K562 (cell line): Measurements from ENCODE around the gene EXT2. TPM values are rescaled to one million over a fixed set of nuclear protein-coding genes. Genes with fewer than 3 reads are reported as not detected.

ENCODE experiments used
- CBFA2T3 ChIP-seq: fragments of 450-650 bp; IDR thresholded peaks from 2 replicates; pipeline ENCODE4 v1.6.1; 2017
- CCAR2 ChIP-seq: fragments of 200-400 bp; formaldehyde crosslinking; IDR thresholded peaks from 2 replicates; pipeline ENCODE4 v1.6.1; 2017; ENCODE audit warnings: mild to moderate bottlenecking, low read depth, low read length
- KLF6 ChIP-seq: fragments of 250-450 bp; sonication (Bioruptor Pico); IDR thresholded peaks from 2 replicates; pipeline ENCODE4 v1.4.0; 2020; ENCODE audit warnings: mild to moderate bottlenecking, moderate library complexity, borderline replicate concordance
- NFE2L1 ChIP-seq: fragments of 450-650 bp; IDR thresholded peaks from 2 replicates; pipeline ENCODE4 v1.6.1; 2016; ENCODE audit warnings: missing genetic modification characterization, low read depth, mild to moderate bottlenecking, missing compliant biosample characterization, moderate library complexity, borderline replicate concordance
- RAD21 ChIP-seq, 2 experiments: fragments of 250-450 bp in 1 of 2; fragments of 450-650 bp in 1 of 2; sonication (Bioruptor Pico) in 1 of 2; formaldehyde crosslinking in 1 of 2; IDR thresholded peaks in 1 of 2; conservative IDR thresholded peaks in 1 of 2; 2 replicates each; pipeline versions ENCODE4 v1.4.0 to v1.8.0; 2020 to 2022; ENCODE audit warnings: mild to moderate bottlenecking in 2 of 2, moderate library complexity in 1 of 2
- RCOR1 ChIP-seq, 2 experiments: IDR thresholded peaks; 2 replicates each; pipeline ENCODE4 v1.6.1; 2012; ENCODE audit warnings: low read depth in 2 of 2, low read length in 2 of 2, borderline replicate concordance in 1 of 2, improper control_type of control experiment in 1 of 2
- REST ChIP-seq, 2 experiments: fragments of 450-650 bp; formaldehyde crosslinking in 1 of 2; IDR thresholded peaks; 2 replicates each; pipeline versions ENCODE4 v1.4.0 to v1.6.1; 2014 to 2020; ENCODE audit warnings: mild to moderate bottlenecking in 2 of 2, borderline replicate concordance in 1 of 2, low read depth in 1 of 2
- TRIM24 ChIP-seq, 2 experiments: fragments of 450-650 bp; IDR thresholded peaks; 2 replicates each; pipeline ENCODE4 v1.6.1; 2016
- ZFX ChIP-seq: sonication (generic); formaldehyde crosslinking; IDR thresholded peaks from 2 replicates; pipeline ENCODE4 v1.8.0; 2022; ENCODE audit warnings: mild to moderate bottlenecking, missing genetic modification reagents, moderate library complexity
- polyA plus RNA-seq, 8 experiments: library from polyadenylated mRNA; depleted of rRNA in 4 of 8; stranded (reverse) in 5 of 8; unstranded in 3 of 8; fragments of >200 nt; fragmentation: Nextera tagmentation in 2 of 8; fragmentation: Illumina TruSeq in 1 of 8; extraction: Ambion mirVana in 2 of 8; extraction: Trizol in 1 of 8; gene quantifications; 2 replicates each; pipeline versions ENCODE4 v1.2.1 to v1.2.3, GENCODE V29; 2011 to 2014; ENCODE audit warnings: inconsistent platforms in 1 of 8, missing spikeins in 1 of 8
- total RNA-seq, 7 experiments: library from RNA; depleted of rRNA in 6 of 7; stranded (reverse); fragments of >200 nt in 6 of 7; fragmentation: Illumina TruSeq in 2 of 7; extraction: Trizol in 2 of 7; gene quantifications; 2 replicates each; pipeline versions ENCODE4 v1.2.1 to v1.2.3, GENCODE V29; 2011 to 2021; ENCODE audit warnings: low replicate concordance in 1 of 7
- TF ChIP-seq, protein P1 (sequence below), 3 experiments: fragments of 200-800 bp in 1 of 3; sonication (Bioruptor generic) in 1 of 3; sonication (generic) in 1 of 3; formaldehyde crosslinking in 1 of 3; IDR thresholded peaks; 2 replicates each; pipeline versions ENCODE4 v1.6.1 to v1.8.0; 2016 to 2022; ENCODE audit warnings: mild to moderate bottlenecking in 2 of 3, missing compliant biosample characterization in 2 of 3, missing genetic modification characterization in 2 of 3, missing genetic modification reagents in 1 of 3
- TF ChIP-seq, protein P2 (sequence below): fragments of 450-650 bp; IDR thresholded peaks from 2 replicates; pipeline ENCODE4 v1.6.1; 2016; ENCODE audit warnings: mild to moderate bottlenecking
- TF ChIP-seq, protein P3 (sequence below), 3 experiments: IDR thresholded peaks in 2 of 3; conservative IDR thresholded peaks in 1 of 3; 2 replicates each; pipeline ENCODE4 v1.5.1; 2011 to 2012; ENCODE audit warnings: low read length in 3 of 3, mild to moderate bottlenecking in 3 of 3, control low read depth in 2 of 3, improper control_type of control experiment in 1 of 3, inconsistent platforms in 1 of 3, low read depth in 1 of 3, mixed read lengths in 1 of 3, moderate library complexity in 1 of 3; ENCODE audit not compliant: insufficient read depth in 2 of 3

The EXT2 gene
- total and polyA plus RNA-seq, 9 of the 15 experiments (the other 6 are each of a cell fraction or from before 2014, with no cell fraction given): 7.5 to 52.1 (median 38.1) TPM

DNA sequence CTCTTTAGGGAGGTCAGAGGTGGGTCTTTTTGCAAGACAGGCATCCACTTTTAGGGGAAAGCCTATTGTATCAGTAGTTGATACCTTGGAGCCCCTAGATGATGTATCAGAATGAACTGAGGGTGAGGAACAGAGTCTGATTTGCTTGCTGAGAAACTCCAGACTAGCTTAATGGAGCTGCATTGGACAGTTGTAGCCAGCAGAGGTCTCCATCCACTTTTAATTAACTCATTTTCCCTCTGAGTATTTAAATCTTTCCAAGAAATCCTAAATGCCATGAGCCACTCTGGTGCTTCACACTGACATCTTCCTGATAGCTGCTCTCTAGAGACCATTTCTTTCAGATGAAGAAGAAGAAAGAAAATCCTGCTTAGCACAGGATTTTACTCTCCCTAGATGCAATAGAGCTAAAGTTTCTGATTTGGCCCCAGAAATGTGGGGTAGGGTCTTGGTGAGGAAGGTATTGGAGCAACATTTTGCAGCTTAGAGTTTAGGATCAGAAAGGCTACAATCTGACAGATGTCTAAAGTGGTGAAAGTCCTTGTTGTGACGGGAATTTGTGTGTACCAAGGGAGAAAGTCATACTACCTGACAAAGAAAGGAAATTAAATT, 38.0 kb downstream of the EXT2 start (continued):
- peak; percentile 48; the same call in 1 of the 2 replicates for TF ChIP-seq REST (IDR thresholded peaks at IDR 0.05; ENCODE audit: borderline replicate concordance)
- no peak for TF ChIP-seq REST (CRISPR knock-in tag; IDR thresholded peaks at IDR 0.05; ENCODE audit: low read depth)
- TF ChIP-seq ZFX (CRISPR knock-in tag): no peak
- TF ChIP-seq, protein P1, sequence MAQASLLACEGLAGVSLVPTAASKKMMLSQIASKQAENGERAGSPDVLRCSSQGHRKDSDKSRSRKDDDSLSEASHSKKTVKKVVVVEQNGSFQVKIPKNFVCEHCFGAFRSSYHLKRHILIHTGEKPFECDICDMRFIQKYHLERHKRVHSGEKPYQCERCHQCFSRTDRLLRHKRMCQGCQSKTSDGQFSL (CRISPR knock-in tag; IDR thresholded peaks at IDR 0.05): no peak
- TF ChIP-seq, protein P1 (tag; IDR thresholded peaks at IDR 0.05): no peak
- no peak for TF ChIP-seq TRIM24 (IDR thresholded peaks at IDR 0.05)
- TF ChIP-seq KLF6 (CRISPR knock-in tag): no peak
- TF ChIP-seq, protein P2, sequence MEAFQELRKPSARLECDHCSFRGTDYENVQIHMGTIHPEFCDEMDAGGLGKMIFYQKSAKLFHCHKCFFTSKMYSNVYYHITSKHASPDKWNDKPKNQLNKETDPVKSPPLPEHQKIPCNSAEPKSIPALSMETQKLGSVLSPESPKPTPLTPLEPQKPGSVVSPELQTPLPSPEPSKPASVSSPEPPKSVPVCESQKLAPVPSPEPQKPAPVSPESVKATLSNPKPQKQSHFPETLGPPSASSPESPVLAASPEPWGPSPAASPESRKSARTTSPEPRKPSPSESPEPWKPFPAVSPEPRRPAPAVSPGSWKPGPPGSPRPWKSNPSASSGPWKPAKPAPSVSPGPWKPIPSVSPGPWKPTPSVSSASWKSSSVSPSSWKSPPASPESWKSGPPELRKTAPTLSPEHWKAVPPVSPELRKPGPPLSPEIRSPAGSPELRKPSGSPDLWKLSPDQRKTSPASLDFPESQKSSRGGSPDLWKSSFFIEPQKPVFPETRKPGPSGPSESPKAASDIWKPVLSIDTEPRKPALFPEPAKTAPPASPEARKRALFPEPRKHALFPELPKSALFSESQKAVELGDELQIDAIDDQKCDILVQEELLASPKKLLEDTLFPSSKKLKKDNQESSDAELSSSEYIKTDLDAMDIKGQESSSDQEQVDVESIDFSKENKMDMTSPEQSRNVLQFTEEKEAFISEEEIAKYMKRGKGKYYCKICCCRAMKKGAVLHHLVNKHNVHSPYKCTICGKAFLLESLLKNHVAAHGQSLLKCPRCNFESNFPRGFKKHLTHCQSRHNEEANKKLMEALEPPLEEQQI: 0 out of 2 replicates have a peak, but pooled peaks have one; percentile 33
- TF ChIP-seq RAD21 (CRISPR knock-in tag; conservative IDR thresholded peaks at IDR 0.05 in 1 of 2, IDR thresholded peaks at IDR 0.05 in 1 of 2): peak; percentile 73 to 81
- no peak for TF ChIP-seq CBFA2T3
- no peak for TF ChIP-seq RCOR1 (IDR thresholded peaks at IDR 0.05; ENCODE audit: borderline replicate concordance in 1 of 2, low read depth in 2 of 2, low read length in 2 of 2)
- TF ChIP-seq NFE2L1 (tag): no peak
- no peak for TF ChIP-seq CCAR2
- TF ChIP-seq, protein P3, sequence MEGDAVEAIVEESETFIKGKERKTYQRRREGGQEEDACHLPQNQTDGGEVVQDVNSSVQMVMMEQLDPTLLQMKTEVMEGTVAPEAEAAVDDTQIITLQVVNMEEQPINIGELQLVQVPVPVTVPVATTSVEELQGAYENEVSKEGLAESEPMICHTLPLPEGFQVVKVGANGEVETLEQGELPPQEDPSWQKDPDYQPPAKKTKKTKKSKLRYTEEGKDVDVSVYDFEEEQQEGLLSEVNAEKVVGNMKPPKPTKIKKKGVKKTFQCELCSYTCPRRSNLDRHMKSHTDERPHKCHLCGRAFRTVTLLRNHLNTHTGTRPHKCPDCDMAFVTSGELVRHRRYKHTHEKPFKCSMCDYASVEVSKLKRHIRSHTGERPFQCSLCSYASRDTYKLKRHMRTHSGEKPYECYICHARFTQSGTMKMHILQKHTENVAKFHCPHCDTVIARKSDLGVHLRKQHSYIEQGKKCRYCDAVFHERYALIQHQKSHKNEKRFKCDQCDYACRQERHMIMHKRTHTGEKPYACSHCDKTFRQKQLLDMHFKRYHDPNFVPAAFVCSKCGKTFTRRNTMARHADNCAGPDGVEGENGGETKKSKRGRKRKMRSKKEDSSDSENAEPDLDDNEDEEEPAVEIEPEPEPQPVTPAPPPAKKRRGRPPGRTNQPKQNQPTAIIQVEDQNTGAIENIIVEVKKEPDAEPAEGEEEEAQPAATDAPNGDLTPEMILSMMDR (IDR thresholded peaks at IDR 0.05 in 2 of 3, conservative IDR thresholded peaks at IDR 0.05 in 1 of 3; ENCODE audit: insufficient read depth in 2 of 3, low read depth in 1 of 3, low read length in 3 of 3): peak; percentile 43 to 76 (median 72)
